Suprapubic skin (tissue), 4 donors: Measurements from ENCODE around the gene SLAMF7. TPM values are rescaled to one million over a fixed set of nuclear protein-coding genes. Genes with fewer than 3 reads are reported as not detected.

Source experiments
- DNase-seq, 2 donors: peaks; one replicate each; pipeline ENCODE4 v3.0.0-alpha.2; 2019; ENCODE audit warnings: low spot score in 2 of 2
- H3K27ac ChIP-seq: fragments of 200-600 bp; sonication (generic); one replicate; pipeline ENCODE4 v1.5.1; 2019
- H3K27me3 ChIP-seq: fragments of 200-600 bp; sonication (generic); one replicate; pipeline ENCODE4 v1.5.1; 2019
- H3K36me3 ChIP-seq: fragments of 200-600 bp; sonication (generic); one replicate; pipeline ENCODE4 v1.5.1; 2019
- H3K4me1 ChIP-seq: fragments of 200-600 bp; sonication (generic); one replicate; pipeline ENCODE4 v1.5.1; 2019
- H3K4me3 ChIP-seq: fragments of 200-600 bp; sonication (generic); one replicate; pipeline ENCODE4 v1.5.1; 2019; ENCODE audit warnings: mild to moderate bottlenecking
- H3K9me3 ChIP-seq: fragments of 200-600 bp; sonication (generic); one replicate; pipeline ENCODE4 v1.5.1; 2019
- CTCF ChIP-seq, 2 donors: fragments of 200-600 bp in 1 of 2; fragments of 450-650 bp in 1 of 2; sonication (generic) in 1 of 2; IDR thresholded peaks; one replicate each; pipeline ENCODE4 v1.5.1; 2016 to 2019; ENCODE audit warnings: antibody characterized with exemption in 2 of 2, mild to moderate bottlenecking in 1 of 2, moderate library complexity in 1 of 2
- EP300 ChIP-seq: sonication (generic); formaldehyde crosslinking; IDR thresholded peaks from one replicate; pipeline ENCODE4 v1.6.1; 2017; ENCODE audit warnings: antibody characterized with exemption
- POLR2A ChIP-seq, 2 donors: fragments of 450-650 bp; IDR thresholded peaks; one replicate each; pipeline ENCODE4 v1.6.1; 2017; ENCODE audit warnings: antibody characterized with exemption in 2 of 2, mild to moderate bottlenecking in 2 of 2, moderate library complexity in 2 of 2
- POLR2AphosphoS5 ChIP-seq, 3 donors: sonication (generic); formaldehyde crosslinking; IDR thresholded peaks; one replicate each; pipeline ENCODE4 v1.6.1; 2017; ENCODE audit warnings: antibody characterized with exemption in 3 of 3
- WGBS: methylation state at CpG from one replicate; pipeline ENCODE4 v1.1.5; 2018; 5-methylcytosine and 5-hydroxymethylcytosine counted together
- total RNA-seq, 4 donors: library from RNA; depleted of rRNA; stranded (reverse); fragments of >200 nt; gene quantifications; one replicate each; pipeline ENCODE4 v1.1.0, GENCODE V29; 2016

The SLAMF7 gene
- total RNA-seq, 4 donors from 2014 or later: 1.1 to 3.4 (median 1.9) TPM

GRCh38 chr1:160723332-160723731, 15.7 kb upstream of the SLAMF7 start:
- Histone ChIP-seq H3K36me3 (no peaks in the 10 kb centered on the region), H3K27me3 (no peaks in the 10 kb centered on the region), H3K4me1 (peaks cover 22% of the 10 kb centered on the region), H3K27ac (no peak overlapping the region), H3K4me3 (no peak overlapping the region), H3K9me3 (no peaks in the 10 kb centered on the region)
- WGBS: 76% methylated on average over 2 of the region's 2 CpGs
- no peak for TF ChIP-seq CTCF (IDR thresholded peaks at IDR 0.05)
- DNase-seq: no peak

DNA sequence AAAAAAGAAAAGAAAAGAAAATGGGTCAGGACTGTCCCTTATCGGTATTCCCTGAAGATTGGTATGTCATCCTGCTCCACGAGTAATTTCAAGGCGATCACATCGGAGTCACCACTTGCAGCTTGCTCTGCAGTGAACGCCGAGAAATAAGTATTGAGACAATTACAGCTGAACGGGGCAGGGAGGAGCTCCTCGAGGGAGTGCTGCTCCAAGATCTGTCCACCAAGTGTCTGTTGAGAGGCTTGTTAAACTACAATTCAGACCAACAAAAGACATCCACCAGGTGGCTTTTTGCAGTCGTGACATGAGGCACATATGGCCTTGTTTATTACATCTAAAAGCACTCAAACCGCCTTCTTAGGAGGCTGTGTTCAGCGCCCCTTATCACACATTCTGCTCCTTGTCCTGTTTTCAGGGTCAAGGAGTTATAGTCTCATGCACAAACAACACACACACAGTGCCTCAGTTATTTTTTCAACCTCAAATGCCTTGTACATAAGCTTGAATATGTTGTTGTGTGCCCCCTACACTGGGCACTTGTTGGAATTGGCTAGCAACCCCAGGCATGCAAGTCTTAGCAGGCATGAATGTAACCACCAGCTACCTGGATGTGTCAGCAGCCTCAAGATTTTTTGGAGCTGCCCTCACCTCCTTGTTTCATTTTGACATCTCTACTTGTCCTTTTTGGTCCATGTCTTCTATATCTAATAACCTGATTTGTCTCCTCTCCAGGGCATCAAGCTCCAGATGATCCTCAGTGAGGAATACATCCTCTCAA, 14.4 kb upstream of the SLAMF7 start:
- Histone ChIP-seq H3K27ac (no peak overlapping the region), H3K4me1 (peaks cover 22% of the 10 kb centered on the region), H3K9me3 (no peaks in the 10 kb centered on the region), H3K27me3 (no peaks in the 10 kb centered on the region), H3K36me3 (no peaks in the 10 kb centered on the region), H3K4me3 (no peak overlapping the region)
- no peak for DNase-seq
- 66% methylated on average over 11 of the region's 11 CpGs for WGBS
- TF ChIP-seq POLR2AphosphoS5 (IDR thresholded peaks at IDR 0.05) (no peak), CTCF (IDR thresholded peaks at IDR 0.05) (no peak), EP300 (no peak), POLR2A (IDR thresholded peaks at IDR 0.05) (no peak)

- no peak overlapping the region for H3K4me3 ChIP-seq
- WGBS: 49% methylated on average over 3 of the region's 3 CpGs
- peaks cover 22% of the 10 kb centered on the region for H3K4me1 ChIP-seq
- DNase-seq: no peak
- H3K27ac ChIP-seq: no peak overlapping the region
- TF ChIP-seq POLR2AphosphoS5 (IDR thresholded peaks at IDR 0.05) (no peak), POLR2A (IDR thresholded peaks at IDR 0.05) (no peak), CTCF (IDR thresholded peaks at IDR 0.05) (no peak), EP300 (no peak)
- no peaks in the 10 kb centered on the region for H3K27me3 ChIP-seq
- no peaks in the 10 kb centered on the region for H3K36me3 ChIP-seq
- no peaks in the 10 kb centered on the region for H3K9me3 ChIP-seq
Measured at GRCh38 chr1:160726114-160726497, 12.9 kb upstream of the SLAMF7 start.

- 6% methylated on average over 8 of the region's 8 CpGs for WGBS
Measured at GRCh38 chr1:160726498-160727315, 12.3 kb upstream of the SLAMF7 start.

More at GRCh38 chr1:160726498-160727315, 12.3 kb upstream of the SLAMF7 start:
- Histone ChIP-seq H3K4me3 (no peak overlapping the region), H3K9me3 (no peaks in the 10 kb centered on the region), H3K27ac (peak overlapping the region; percentile 10), H3K27me3 (no peaks in the 10 kb centered on the region), H3K36me3 (no peaks in the 10 kb centered on the region), H3K4me1 (peaks cover 22% of the 10 kb centered on the region)
- no peak for DNase-seq
- TF ChIP-seq POLR2A (IDR thresholded peaks at IDR 0.05) (no peak), CTCF (IDR thresholded peaks at IDR 0.05) (peak; percentile 68 to 76)
